Cardiac muscle cell (in vitro differentiated cells and primary cell): Measurements from ENCODE around the gene GRID1. TPM values are rescaled to one million over a fixed set of nuclear protein-coding genes. Genes with fewer than 3 reads are reported as not detected.
A peak's percentile ranks its signal among the peaks of the same experiment; 100 is the strongest.

ENCODE experiments used
- DNase-seq, 2 donors: peaks; one replicate each; pipeline versions ENCODE4 v3.0.0 to v3.0.0-alpha.2; 2010 to 2017; ENCODE audit warnings: low read depth in 1 of 2, low spot score in 1 of 2
- H3K27ac ChIP-seq: fragments of 200-600 bp; sonication (generic); 2 replicates; pipeline ENCODE4 v1.5.1; 2016
- H3K27me3 ChIP-seq: fragments of 200-600 bp; sonication (generic); 2 replicates; pipeline ENCODE4 v1.6.0; 2016; ENCODE audit warnings: control low read depth
- H3K36me3 ChIP-seq: fragments of 200-600 bp; sonication (generic); 2 replicates; pipeline ENCODE4 v1.5.1; 2016; ENCODE audit warnings: control low read depth
- H3K4me1 ChIP-seq: fragments of 200-600 bp; sonication (generic); 2 replicates; pipeline ENCODE4 v1.8.1; 2017; ENCODE audit warnings: low read depth, mild to moderate bottlenecking, mixed run types
- H3K4me3 ChIP-seq: fragments of 200-600 bp; sonication (generic); 2 replicates; pipeline ENCODE4 v1.5.1; 2016; ENCODE audit warnings: mild to moderate bottlenecking
- H3K9me3 ChIP-seq: fragments of 200-600 bp; sonication (generic); 2 replicates; pipeline ENCODE4 v1.5.1; 2017; ENCODE audit warnings: low read depth, mild to moderate bottlenecking, control low read depth
- polyA plus RNA-seq: library from polyadenylated mRNA; unstranded; fragments of >200 nt; fragmentation: Nextera tagmentation; extraction: Ambion mirVana; gene quantifications from 2 replicates; pipeline ENCODE4 v1.2.1, GENCODE V29; 2016
- total RNA-seq: library from RNA; depleted of rRNA; stranded (reverse); fragments of >200 nt; gene quantifications from 2 replicates; pipeline ENCODE4 v1.2.3, GENCODE V29; 2016
- TF ChIP-seq, protein P1 (sequence below): IDR thresholded peaks from 2 replicates; pipeline ENCODE4 v1.5.1; 2012; ENCODE audit warnings: low read depth, mild to moderate bottlenecking, low read length

The GRID1 gene
- total and polyA plus RNA-seq, 2 experiments from 2014 or later, result 1.5 to 1.6 TPM

DNA sequence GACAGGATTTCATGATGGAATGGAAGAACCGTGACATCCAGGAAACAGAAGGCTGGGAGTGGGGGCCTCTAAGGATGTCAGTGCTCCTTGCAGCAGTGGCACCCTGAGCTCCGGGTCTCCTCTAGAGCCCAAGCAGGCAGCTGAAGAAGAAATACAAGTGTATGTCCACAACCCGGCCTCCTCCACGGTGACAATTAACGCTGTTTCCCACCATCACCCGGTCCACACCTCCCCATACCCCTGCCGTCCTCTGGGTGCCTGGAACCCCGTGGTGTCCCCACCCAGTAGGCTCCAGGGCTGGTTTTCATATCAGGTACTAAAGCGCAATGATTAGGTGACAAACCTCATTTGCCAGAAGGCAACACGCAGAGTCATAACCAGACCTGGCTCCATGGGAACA, 30.3 kb downstream of the GRID1 start:
- no peak overlapping the region for H3K27ac ChIP-seq
- TF ChIP-seq, protein P1, sequence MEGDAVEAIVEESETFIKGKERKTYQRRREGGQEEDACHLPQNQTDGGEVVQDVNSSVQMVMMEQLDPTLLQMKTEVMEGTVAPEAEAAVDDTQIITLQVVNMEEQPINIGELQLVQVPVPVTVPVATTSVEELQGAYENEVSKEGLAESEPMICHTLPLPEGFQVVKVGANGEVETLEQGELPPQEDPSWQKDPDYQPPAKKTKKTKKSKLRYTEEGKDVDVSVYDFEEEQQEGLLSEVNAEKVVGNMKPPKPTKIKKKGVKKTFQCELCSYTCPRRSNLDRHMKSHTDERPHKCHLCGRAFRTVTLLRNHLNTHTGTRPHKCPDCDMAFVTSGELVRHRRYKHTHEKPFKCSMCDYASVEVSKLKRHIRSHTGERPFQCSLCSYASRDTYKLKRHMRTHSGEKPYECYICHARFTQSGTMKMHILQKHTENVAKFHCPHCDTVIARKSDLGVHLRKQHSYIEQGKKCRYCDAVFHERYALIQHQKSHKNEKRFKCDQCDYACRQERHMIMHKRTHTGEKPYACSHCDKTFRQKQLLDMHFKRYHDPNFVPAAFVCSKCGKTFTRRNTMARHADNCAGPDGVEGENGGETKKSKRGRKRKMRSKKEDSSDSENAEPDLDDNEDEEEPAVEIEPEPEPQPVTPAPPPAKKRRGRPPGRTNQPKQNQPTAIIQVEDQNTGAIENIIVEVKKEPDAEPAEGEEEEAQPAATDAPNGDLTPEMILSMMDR, result no peak
- no peak overlapping the region for H3K4me3 ChIP-seq
- no peaks in the 10 kb centered on the region for H3K36me3 ChIP-seq
- no peaks in the 10 kb centered on the region for H3K9me3 ChIP-seq
- no peaks in the 10 kb centered on the region for H3K27me3 ChIP-seq
- no peaks in the 10 kb centered on the region for H3K4me1 ChIP-seq
- no peak for DNase-seq

DNA sequence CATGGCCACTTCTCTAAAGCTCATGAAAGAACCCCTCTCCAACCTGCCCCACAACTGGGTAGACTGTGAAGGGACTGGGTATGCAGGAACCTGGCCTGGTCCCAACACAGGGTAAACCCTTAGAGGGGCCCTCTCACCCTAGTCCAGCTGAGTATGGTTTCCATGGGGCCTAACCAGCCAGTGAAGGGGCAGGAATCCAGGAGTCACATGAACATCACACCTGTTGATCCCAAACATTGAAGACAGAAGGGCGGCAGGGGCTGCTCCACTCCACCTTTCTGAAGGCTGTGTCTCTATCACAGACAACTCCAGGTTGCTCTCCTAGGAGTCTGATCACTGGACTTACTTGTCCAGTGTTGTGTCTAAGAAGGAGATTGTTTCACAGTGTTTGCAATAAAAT, 30.8 kb downstream of the GRID1 start:
- Histone ChIP-seq H3K27me3 (no peaks in the 10 kb centered on the region), H3K4me1 (no peaks in the 10 kb centered on the region), H3K27ac (no peak overlapping the region), H3K36me3 (no peaks in the 10 kb centered on the region), H3K9me3 (no peaks in the 10 kb centered on the region), H3K4me3 (no peak overlapping the region)
- no peak for DNase-seq
- TF ChIP-seq, protein P1, result no peak

DNA sequence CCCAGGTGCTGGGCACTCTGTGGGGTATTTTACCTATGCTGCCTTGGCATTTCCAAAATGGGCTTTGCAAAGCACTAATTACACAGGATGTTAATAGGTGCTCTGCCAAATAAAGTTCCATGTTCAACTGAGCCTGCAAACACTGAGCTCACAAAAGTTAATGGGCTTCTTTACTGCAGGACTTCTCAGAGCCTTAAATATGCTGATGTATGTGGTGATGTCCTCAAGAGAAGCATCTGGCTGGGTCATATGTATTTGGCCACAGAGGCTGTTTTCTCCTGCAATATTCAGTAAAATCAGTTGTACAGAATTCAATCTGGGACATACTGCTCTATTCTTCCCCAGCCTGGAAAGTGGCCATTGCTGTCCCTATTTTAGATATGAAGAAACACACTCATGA, 31.3 kb downstream of the GRID1 start:
- no peaks in the 10 kb centered on the region for H3K9me3 ChIP-seq

DNA sequence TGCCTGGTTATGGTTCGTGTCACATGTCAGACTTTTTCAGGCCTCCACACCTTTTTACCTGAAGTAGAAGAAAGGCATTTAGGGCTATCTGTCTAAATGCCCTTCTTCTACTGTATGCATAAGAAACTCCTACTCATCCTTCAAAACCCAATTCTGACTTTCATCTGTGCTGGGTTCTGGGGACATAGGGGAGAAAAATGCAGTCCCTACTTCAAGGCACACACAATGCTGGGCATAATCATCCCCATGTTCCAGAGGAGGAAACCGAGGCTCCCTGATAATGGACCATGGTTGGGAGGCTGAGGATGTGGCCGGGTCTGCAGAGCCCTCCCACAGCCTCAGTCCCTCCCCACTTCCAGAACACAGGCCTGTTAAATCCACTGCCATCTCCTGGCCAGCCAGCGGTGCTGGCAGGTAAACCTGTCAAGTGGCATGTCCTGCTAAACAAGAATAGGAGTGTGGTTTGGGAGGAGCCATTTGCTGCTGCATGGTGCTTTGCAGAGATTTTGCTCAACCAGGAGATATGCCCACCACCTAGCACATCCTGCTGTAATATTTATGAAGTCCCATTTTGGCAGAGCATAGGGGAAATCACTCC, 32.0 kb downstream of the GRID1 start:
- peak in 1 of 2 donors; percentile 24 for DNase-seq
- no peak overlapping the region for H3K27ac ChIP-seq
- TF ChIP-seq, protein P1, result no peak

More for the DNA sequence above, 31.3 kb downstream of the GRID1 start:
- no peaks in the 10 kb centered on the region for H3K4me1 ChIP-seq
- no peaks in the 10 kb centered on the region for H3K36me3 ChIP-seq
- DNase-seq, result no peak
- TF ChIP-seq, protein P1, result no peak
- H3K27ac ChIP-seq, result no peak overlapping the region
- H3K4me3 ChIP-seq, result no peak overlapping the region
- H3K27me3 ChIP-seq, result no peaks in the 10 kb centered on the region

DNA sequence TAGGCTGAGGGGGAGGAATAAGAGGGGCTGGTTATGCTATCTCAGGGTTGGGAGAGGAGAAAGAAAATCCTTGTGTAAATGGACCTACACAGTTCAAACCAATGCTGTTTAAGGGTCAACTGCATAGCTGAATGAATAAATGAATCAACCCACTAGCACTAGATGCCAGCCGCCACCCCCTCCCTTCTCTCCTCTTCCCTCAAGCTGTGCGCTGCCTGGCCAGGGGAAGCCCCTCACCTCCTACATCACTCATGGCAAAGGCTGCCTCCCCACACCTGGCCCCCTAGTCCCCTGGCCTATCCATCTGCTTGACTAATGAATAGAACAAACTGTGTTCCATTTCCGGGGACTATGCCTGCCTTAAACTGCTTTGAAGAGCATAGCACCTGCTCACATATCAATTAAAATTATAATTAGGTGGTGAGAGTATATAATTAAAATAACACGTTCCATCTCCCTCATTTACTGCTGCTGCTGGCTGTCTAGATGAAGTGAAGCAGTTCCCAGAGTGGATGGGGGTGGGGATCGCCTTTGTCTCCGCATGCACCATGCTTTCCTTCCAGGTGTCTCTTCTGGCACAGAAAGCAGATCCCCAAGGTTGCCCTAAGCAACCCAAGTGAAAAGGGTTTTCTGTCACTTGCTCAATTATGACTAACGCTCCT, 32.6 kb downstream of the GRID1 start:
- Histone ChIP-seq H3K36me3 (no peaks in the 10 kb centered on the region), H3K4me3 (no peak overlapping the region), H3K4me1 (no peaks in the 10 kb centered on the region), H3K27me3 (no peaks in the 10 kb centered on the region), H3K27ac (no peak overlapping the region), H3K9me3 (no peaks in the 10 kb centered on the region)
- DNase-seq, result no peak
- TF ChIP-seq, protein P1, result no peak

More for the DNA sequence above, 32.0 kb downstream of the GRID1 start:
- H3K36me3 ChIP-seq, result no peaks in the 10 kb centered on the region
- no peaks in the 10 kb centered on the region for H3K9me3 ChIP-seq
- no peaks in the 10 kb centered on the region for H3K27me3 ChIP-seq
- H3K4me3 ChIP-seq, result no peak overlapping the region
- H3K4me1 ChIP-seq, result no peaks in the 10 kb centered on the region
